PC-3 (cell line): ENCODE results near the gene STARD7.

Experiments used
- EZH2 ChIP-seq: fragments of 300-600 bp; sonication (generic); IDR thresholded peaks from one replicate; pipeline ENCODE4 v1.6.1; 2017; ENCODE audit warnings: antibody characterized with exemption, mild to moderate bottlenecking, low read length; ENCODE audit not compliant: unreplicated experiment
- EZH2phosphoT487 ChIP-seq: fragments of 300-600 bp; sonication (generic); IDR thresholded peaks from 2 replicates; pipeline ENCODE4 v1.6.1; 2018; ENCODE audit warnings: mild to moderate bottlenecking, antibody characterized with exemption, low read length, borderline replicate concordance
- TF ChIP-seq, protein P1 (sequence below): fragments of 300-600 bp; sonication (generic); conservative IDR thresholded peaks from 2 replicates; pipeline ENCODE4 v1.5.1; 2017; ENCODE audit warnings: antibody characterized with exemption, low read depth, mild to moderate bottlenecking, low read length

- TF ChIP-seq, protein P1, sequence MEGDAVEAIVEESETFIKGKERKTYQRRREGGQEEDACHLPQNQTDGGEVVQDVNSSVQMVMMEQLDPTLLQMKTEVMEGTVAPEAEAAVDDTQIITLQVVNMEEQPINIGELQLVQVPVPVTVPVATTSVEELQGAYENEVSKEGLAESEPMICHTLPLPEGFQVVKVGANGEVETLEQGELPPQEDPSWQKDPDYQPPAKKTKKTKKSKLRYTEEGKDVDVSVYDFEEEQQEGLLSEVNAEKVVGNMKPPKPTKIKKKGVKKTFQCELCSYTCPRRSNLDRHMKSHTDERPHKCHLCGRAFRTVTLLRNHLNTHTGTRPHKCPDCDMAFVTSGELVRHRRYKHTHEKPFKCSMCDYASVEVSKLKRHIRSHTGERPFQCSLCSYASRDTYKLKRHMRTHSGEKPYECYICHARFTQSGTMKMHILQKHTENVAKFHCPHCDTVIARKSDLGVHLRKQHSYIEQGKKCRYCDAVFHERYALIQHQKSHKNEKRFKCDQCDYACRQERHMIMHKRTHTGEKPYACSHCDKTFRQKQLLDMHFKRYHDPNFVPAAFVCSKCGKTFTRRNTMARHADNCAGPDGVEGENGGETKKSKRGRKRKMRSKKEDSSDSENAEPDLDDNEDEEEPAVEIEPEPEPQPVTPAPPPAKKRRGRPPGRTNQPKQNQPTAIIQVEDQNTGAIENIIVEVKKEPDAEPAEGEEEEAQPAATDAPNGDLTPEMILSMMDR: no peak
- no peak for TF ChIP-seq EZH2phosphoT487
- no peak for TF ChIP-seq EZH2
Measured at GRCh38 chr2:96146153-96146880, 62.3 kb downstream of the STARD7 start.
